Muscle of back (tissue), 11 donors: ENCODE measurements around the gene MEGF11. TPM values are rescaled to one million over a fixed set of nuclear protein-coding genes. Genes with fewer than 3 reads are reported as not detected.
"Not testable (repeated sequence)": the region's sequence is repeated elsewhere in the genome, so short reads cannot be mapped to it uniquely, and the experiment has no call there.

Source experiments
- DNase-seq, 3 donors: peaks; one replicate each; pipeline versions ENCODE4 v3.0.0 to v3.0.0-alpha.2; 2013
- polyA plus RNA-seq, 10 donors: library from polyadenylated mRNA; unstranded; fragments of 120-200 nt; gene quantifications; one replicate each; pipeline ENCODE4 v1.2.1, GENCODE V29; 2013; ENCODE audit not compliant: insufficient read length in 10 of 10

The MEGF11 gene
- polyA plus RNA-seq, 10 donors = 0.06 to 0.57 (median 0.35) TPM

GRCh38 chr15:66004618-66005262, 248.8 kb downstream of the MEGF11 start:
- DNase-seq = peak in 2 of 3 donors; percentile 28 to 69

GRCh38 chr15:66003129-66003528, 250.4 kb downstream of the MEGF11 start:
- not testable (repeated sequence) for DNase-seq

GRCh38 chr15:66001717-66002426, 251.7 kb downstream of the MEGF11 start:
- no peak for DNase-seq

GRCh38 chr15:66001042-66001441, 252.5 kb downstream of the MEGF11 start:
- DNase-seq = no peak

- no peak for DNase-seq
Observed at GRCh38 chr15:65998486-65998885, 255.1 kb downstream of the MEGF11 start.

- DNase-seq = peak in 2 of 3 donors; percentile 16 to 17
Observed at GRCh38 chr15:65996901-65997300, 256.6 kb downstream of the MEGF11 start.

GRCh38 chr15:65994832-65995231, 258.7 kb downstream of the MEGF11 start:
- no peak for DNase-seq

GRCh38 chr15:65993762-65994161, 259.8 kb downstream of the MEGF11 start:
- no peak for DNase-seq

- DNase-seq = no peak
Observed at GRCh38 chr15:65993236-65993635, 260.3 kb downstream of the MEGF11 start.

GRCh38 chr15:65991721-65992483, 261.6 kb downstream of the MEGF11 start:
- DNase-seq = no peak

- no peak for DNase-seq
Observed at GRCh38 chr15:65990298-65990981, 263.1 kb downstream of the MEGF11 start.

GRCh38 chr15:65987100-65987499, 266.4 kb downstream of the MEGF11 start:
- DNase-seq = no peak

GRCh38 chr15:65986416-65986815, 267.1 kb downstream of the MEGF11 start:
- DNase-seq = no peak

GRCh38 chr15:65985387-65985786, 268.2 kb downstream of the MEGF11 start:
- no peak for DNase-seq

GRCh38 chr15:65982627-65983322, 270.8 kb downstream of the MEGF11 start:
- DNase-seq = no peak

- DNase-seq = no peak
Observed at GRCh38 chr15:65981837-65982626, 271.5 kb downstream of the MEGF11 start.

GRCh38 chr15:65980824-65981456, 272.6 kb downstream of the MEGF11 start:
- peak in 2 of 3 donors; percentile 42 to 51 for DNase-seq

- no peak for DNase-seq
Observed at GRCh38 chr15:65979837-65980236, 273.7 kb downstream of the MEGF11 start.

GRCh38 chr15:65979316-65979715, 274.2 kb downstream of the MEGF11 start:
- DNase-seq = peak in 1 of 3 donors; percentile 26

- no peak for DNase-seq
Observed at GRCh38 chr15:65978110-65978509, 275.4 kb downstream of the MEGF11 start.
